GM23338 (cell line): ENCODE measurements around the gene SMYD3.

Source experiments
- CREB1 ChIP-seq: fragments of 250-450 bp; sonication (Bioruptor Pico); IDR thresholded peaks from 2 replicates; pipeline ENCODE4 v1.5.0; 2020; ENCODE audit warnings: low read depth, mild to moderate bottlenecking, moderate library complexity
- CTCF ChIP-seq, 2 experiments: fragments of 200-600 bp in 1 of 2; sonication (generic) in 1 of 2; conservative IDR thresholded peaks; 2 replicates each; pipeline versions ENCODE4 v1.5.1 to v1.6.1; 2016 to 2017; ENCODE audit warnings: antibody characterized with exemption in 2 of 2, low read depth in 2 of 2, mild to moderate bottlenecking in 2 of 2, moderate library complexity in 1 of 2
- EZH2 ChIP-seq: fragments of 200-600 bp; sonication (generic); IDR thresholded peaks from one replicate; pipeline ENCODE4 v1.8.0; 2017; ENCODE audit warnings: antibody characterized with exemption, mild to moderate bottlenecking, low read depth; ENCODE audit not compliant: unreplicated experiment
- EZH2phosphoT487 ChIP-seq: fragments of 200-600 bp; sonication (generic); IDR thresholded peaks from one replicate; pipeline ENCODE4 v1.8.1; 2018; ENCODE audit warnings: antibody characterized with exemption; ENCODE audit not compliant: unreplicated experiment
- JUNB ChIP-seq: IDR thresholded peaks from one replicate; pipeline ENCODE4 v1.6.1; 2016; ENCODE audit warnings: antibody characterized with exemption; ENCODE audit not compliant: unreplicated experiment
- POLR2AphosphoS5 ChIP-seq: IDR thresholded peaks from 2 replicates; pipeline ENCODE4 v1.6.1; 2016; ENCODE audit warnings: antibody characterized with exemption, low read depth

GRCh38 chr1:246534114-246534513, 27.0 kb upstream of the SMYD3 start:
- TF ChIP-seq CTCF (conservative IDR thresholded peaks at IDR 0.05; ENCODE audit: low read depth in 2 of 2) = no peak
- no peak for TF ChIP-seq EZH2
- no peak for TF ChIP-seq POLR2AphosphoS5
- no peak for TF ChIP-seq EZH2phosphoT487
- no peak for TF ChIP-seq CREB1
- TF ChIP-seq JUNB = no peak
